DND-41 (cell line): ENCODE data around the gene ZNF823.

ENCODE experiments used
- EZH2 ChIP-seq: IDR thresholded peaks from 3 replicates; pipeline ENCODE4 v1.6.1; 2012; ENCODE audit warnings: borderline replicate concordance, low read depth, mild to moderate bottlenecking, moderate library complexity, low read length, inconsistent platforms; ENCODE audit not compliant: severe bottlenecking
- TF ChIP-seq, protein P1 (sequence below): IDR thresholded peaks from 2 replicates; pipeline ENCODE4 v1.5.1; 2012; ENCODE audit warnings: borderline replicate concordance, low read length, moderate library complexity, mild to moderate bottlenecking; ENCODE audit not compliant: poor library complexity, severe bottlenecking; ENCODE audit errors: extremely low read depth

DNA sequence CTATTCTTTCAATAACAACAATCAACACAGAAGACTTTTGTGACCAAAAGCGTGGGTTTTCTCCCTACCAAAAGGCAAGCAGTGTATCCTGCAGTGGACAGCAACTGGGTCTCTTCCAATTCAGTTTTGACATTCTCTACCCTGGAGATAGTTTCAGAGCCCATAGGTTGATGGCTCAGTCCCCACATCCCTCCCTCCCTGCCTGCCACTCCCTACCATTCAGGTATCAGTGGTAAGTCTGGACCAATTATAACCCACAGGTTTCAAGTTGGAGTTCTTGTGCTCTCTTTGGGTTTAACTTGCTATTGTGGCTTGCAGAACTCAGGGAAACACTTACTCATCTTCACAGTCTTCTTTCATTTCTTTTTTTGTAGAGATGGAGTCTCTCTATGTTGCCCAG lies 60.2 kb downstream of the ZNF823 start:
- TF ChIP-seq, protein P1, sequence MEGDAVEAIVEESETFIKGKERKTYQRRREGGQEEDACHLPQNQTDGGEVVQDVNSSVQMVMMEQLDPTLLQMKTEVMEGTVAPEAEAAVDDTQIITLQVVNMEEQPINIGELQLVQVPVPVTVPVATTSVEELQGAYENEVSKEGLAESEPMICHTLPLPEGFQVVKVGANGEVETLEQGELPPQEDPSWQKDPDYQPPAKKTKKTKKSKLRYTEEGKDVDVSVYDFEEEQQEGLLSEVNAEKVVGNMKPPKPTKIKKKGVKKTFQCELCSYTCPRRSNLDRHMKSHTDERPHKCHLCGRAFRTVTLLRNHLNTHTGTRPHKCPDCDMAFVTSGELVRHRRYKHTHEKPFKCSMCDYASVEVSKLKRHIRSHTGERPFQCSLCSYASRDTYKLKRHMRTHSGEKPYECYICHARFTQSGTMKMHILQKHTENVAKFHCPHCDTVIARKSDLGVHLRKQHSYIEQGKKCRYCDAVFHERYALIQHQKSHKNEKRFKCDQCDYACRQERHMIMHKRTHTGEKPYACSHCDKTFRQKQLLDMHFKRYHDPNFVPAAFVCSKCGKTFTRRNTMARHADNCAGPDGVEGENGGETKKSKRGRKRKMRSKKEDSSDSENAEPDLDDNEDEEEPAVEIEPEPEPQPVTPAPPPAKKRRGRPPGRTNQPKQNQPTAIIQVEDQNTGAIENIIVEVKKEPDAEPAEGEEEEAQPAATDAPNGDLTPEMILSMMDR, result no peak
- no peak for TF ChIP-seq EZH2
